AG04449 (cell line): ENCODE results near the gene ACSF2.

ENCODE experiments used
- CTCF ChIA-PET: fragments of 350-600 bp; formaldehyde crosslinking; extraction: SDS; loops from one replicate; lab custom pipeline; 2021; ENCODE audit warnings: antibody characterized with exemption; lab: Yijun Ruan, JAX
- POLR2A ChIA-PET: fragments of 400-600, 350-600 bp; formaldehyde crosslinking; extraction: SDS; loops from one replicate; lab custom pipeline; 2020; ENCODE audit warnings: antibody characterized with exemption, inconsistent platforms; lab: Yijun Ruan, JAX
- DNase-seq: peaks from one replicate; pipeline ENCODE4 v3.0.0-alpha.2; 2010; ENCODE audit warnings: low read depth, low spot score
- H3K4me3 ChIP-seq: 2 replicates; pipeline ENCODE4 v1.5.1; 2011; ENCODE audit warnings: low read depth, mild to moderate bottlenecking, control low read depth, low read length
- TF ChIP-seq, protein P1 (sequence below): IDR thresholded peaks from one replicate; pipeline ENCODE4 v1.5.1; 2011; ENCODE audit warnings: mild to moderate bottlenecking, moderate library complexity, low read length, control low read depth, inconsistent platforms; ENCODE audit not compliant: insufficient read depth; ENCODE audit errors: missing control alignments

Gene ACSF2

GRCh38 chr17:50443505-50443974 is 17.5 kb downstream of the ACSF2 start:
- no peak overlapping the region for H3K4me3 ChIP-seq
- no peak for DNase-seq
- CTCF ChIA-PET: interaction anchor here (1.0 to 2.7 kb wide), 3 partner anchors 9 to 46 kb away, joined by 3 to 7 read pairs (median 5); partner anchors contain the start of gene LRRC59
- POLR2A ChIA-PET: no interaction called here
- TF ChIP-seq, protein P1, sequence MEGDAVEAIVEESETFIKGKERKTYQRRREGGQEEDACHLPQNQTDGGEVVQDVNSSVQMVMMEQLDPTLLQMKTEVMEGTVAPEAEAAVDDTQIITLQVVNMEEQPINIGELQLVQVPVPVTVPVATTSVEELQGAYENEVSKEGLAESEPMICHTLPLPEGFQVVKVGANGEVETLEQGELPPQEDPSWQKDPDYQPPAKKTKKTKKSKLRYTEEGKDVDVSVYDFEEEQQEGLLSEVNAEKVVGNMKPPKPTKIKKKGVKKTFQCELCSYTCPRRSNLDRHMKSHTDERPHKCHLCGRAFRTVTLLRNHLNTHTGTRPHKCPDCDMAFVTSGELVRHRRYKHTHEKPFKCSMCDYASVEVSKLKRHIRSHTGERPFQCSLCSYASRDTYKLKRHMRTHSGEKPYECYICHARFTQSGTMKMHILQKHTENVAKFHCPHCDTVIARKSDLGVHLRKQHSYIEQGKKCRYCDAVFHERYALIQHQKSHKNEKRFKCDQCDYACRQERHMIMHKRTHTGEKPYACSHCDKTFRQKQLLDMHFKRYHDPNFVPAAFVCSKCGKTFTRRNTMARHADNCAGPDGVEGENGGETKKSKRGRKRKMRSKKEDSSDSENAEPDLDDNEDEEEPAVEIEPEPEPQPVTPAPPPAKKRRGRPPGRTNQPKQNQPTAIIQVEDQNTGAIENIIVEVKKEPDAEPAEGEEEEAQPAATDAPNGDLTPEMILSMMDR: no peak

DNA sequence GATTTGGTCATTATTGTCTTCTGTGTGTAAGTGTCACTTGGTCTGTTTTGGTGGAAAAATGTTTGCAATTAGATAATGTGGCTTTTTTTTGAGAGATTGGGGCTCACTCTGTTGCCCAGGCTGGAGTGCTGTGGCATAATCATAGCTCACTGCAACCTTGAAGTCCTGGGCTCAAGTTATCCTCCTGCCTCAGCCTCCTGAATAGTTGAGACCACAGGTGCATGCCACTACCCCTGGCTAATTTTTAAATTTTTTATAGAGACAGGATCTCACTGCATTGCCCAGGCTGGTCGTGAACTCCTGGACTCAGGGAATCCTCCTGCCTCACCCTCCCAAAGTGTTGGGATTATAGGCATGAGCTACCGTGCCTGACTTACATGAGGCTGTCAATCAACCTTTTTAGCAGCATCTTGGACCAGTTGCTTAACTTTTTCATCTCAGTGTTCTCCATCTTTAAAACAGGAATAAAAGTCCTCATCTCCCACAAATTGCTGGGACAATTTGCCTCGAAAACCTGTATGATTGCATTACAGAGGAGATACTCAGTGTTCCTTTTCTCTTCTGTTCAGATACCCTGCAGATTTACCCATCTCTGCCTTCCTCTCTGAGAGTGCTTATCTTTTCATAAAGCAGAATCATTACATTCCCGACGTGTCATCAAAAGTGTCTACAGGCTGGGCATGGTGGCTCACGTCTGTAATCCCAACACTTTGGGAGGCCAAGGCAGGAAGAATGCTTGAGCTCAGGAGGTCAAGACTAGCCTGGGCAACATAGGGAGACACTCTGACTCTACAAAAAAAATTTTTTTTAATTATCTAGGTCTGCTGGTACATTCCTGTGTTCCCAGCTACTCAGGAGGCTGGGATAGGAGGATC is 19.1 kb downstream of the ACSF2 start:
- POLR2A ChIA-PET: no interaction called here
- CTCF ChIA-PET: interaction anchor here (0.6 to 2.7 kb wide), 3 partner anchors 14 to 38 kb away, joined by 3 to 7 read pairs (median 5); partner anchors contain the start of gene RSAD1

GRCh38 chr17:50445730-50446325 is 19.8 kb downstream of the ACSF2 start:
- no peak overlapping the region for H3K4me3 ChIP-seq
- ChIA-PET CTCF (interaction anchor here (0.6 kb wide), 1 partner anchor 38 kb away, joined by 3 read pairs; no protein-coding TSS in a partner anchor), POLR2A (interaction anchor here (0.6 kb wide), 1 partner anchor 10 kb away, joined by 3 read pairs; no protein-coding TSS in a partner anchor)
- DNase-seq: no peak
- TF ChIP-seq, protein P1: no peak

More for the DNA sequence above, 19.1 kb downstream of the ACSF2 start:
- no peak for DNase-seq
- H3K4me3 ChIP-seq: no peak overlapping the region
- TF ChIP-seq, protein P1: no peak

- no peak overlapping the region for H3K4me3 ChIP-seq
- TF ChIP-seq, protein P1: no peak
- ChIA-PET POLR2A (no interaction called here), CTCF (interaction anchor here (1.2 kb wide), 1 partner anchor 25 kb away, joined by 4 read pairs; no protein-coding TSS in a partner anchor)
- no peak for DNase-seq
Observed at GRCh38 chr17:50447870-50448595, 22.0 kb downstream of the ACSF2 start.

DNA sequence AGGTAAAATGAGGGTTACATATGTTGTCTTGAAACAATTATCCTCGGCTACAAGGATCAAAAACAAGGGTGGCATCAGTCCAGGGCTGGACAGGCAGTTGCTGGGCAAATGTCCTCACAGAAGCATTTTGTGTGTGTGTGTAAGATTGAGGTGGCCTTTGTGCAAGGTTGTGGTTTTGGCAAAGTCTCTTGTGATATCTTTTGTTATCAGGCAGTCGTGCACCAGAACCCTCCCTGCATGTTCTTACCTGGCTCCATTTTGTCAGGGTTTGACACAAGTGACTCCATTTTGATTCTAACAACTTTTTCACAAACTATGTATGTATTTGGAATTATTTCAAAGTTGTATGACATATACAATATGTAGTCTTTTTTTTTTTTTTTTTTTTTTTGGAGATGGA is 22.6 kb downstream of the ACSF2 start:
- TF ChIP-seq, protein P1: no peak
- H3K4me3 ChIP-seq: no peak overlapping the region
- ChIA-PET CTCF (no interaction called here), POLR2A (no interaction called here)
- DNase-seq: no peak
